Esophagus squamous epithelium (tissue), 5 donors: ENCODE results near the gene SIN3B. TPM values are rescaled to one million over a fixed set of nuclear protein-coding genes. Genes with fewer than 3 reads are reported as not detected.

ENCODE experiments used
- DNase-seq: peaks from one replicate; lab custom pipeline; 2025; lab: John Stamatoyannopoulos, UW
- H3K27ac ChIP-seq, 4 donors: fragments of 200-600 bp; sonication (generic); one replicate each; pipeline ENCODE4 v1.5.1; 2016 to 2019; ENCODE audit warnings: mild to moderate bottlenecking in 1 of 4
- H3K27me3 ChIP-seq, 4 donors: fragments of 200-600 bp; sonication (generic); 1 replicate in 3 of 4; 2 replicates in 1 of 4; pipeline versions ENCODE4 v1.5.1 to v1.6.0; 2017 to 2021; ENCODE audit warnings: antibody characterized with exemption in 1 of 4
- H3K36me3 ChIP-seq, 3 donors: fragments of 200-600 bp; sonication (generic); one replicate each; pipeline ENCODE4 v1.5.1; 2016 to 2019
- H3K4me1 ChIP-seq, 3 donors: fragments of 200-600 bp; sonication (generic); one replicate each; pipeline ENCODE4 v1.5.1; 2017 to 2019
- H3K4me3 ChIP-seq, 4 donors: fragments of 200-600 bp; sonication (generic); 1 replicate in 3 of 4; 2 replicates in 1 of 4; pipeline ENCODE4 v1.5.1; 2016 to 2019; ENCODE audit warnings: mild to moderate bottlenecking in 2 of 4, moderate library complexity in 1 of 4
- H3K9me3 ChIP-seq, 3 donors: fragments of 200-600 bp; sonication (generic); one replicate each; pipeline ENCODE4 v1.5.1; 2016 to 2019
- CTCF ChIP-seq, 6 experiments: fragments of 450-650 bp in 4 of 6; fragments of 200-600 bp in 2 of 6; sonication (generic) in 2 of 6; IDR thresholded peaks; one replicate each; pipeline ENCODE4 v1.5.1; 2016 to 2019; ENCODE audit warnings: antibody characterized with exemption in 6 of 6, mild to moderate bottlenecking in 4 of 6, moderate library complexity in 4 of 6
- POLR2A ChIP-seq, 4 donors: fragments of 450-650 bp; IDR thresholded peaks; one replicate each; pipeline ENCODE4 v1.6.1; 2017; ENCODE audit warnings: antibody characterized with exemption in 4 of 4, mild to moderate bottlenecking in 4 of 4, moderate library complexity in 3 of 4
- WGBS, 2 donors: methylation state at CpG; one replicate each; pipeline ENCODE4 v1.1.5; 2018; 5-methylcytosine and 5-hydroxymethylcytosine counted together
- intact Hi-C: fragments of 100-400 bp; cut with DNase I; formaldehyde crosslinking; loops from one replicate; pipeline ENCODE4 v1.15.0; 2022
- total RNA-seq, 4 donors: library from RNA; depleted of rRNA; stranded (reverse); fragments of >200 nt; gene quantifications; one replicate each; pipeline ENCODE4 v1.1.0, GENCODE V29; 2016
- donor health status: DM: yes; HTN: yes; CAD: no.

Gene SIN3B
- total RNA-seq, 4 donors from 2014 or later = 11.2 to 34.7 (median 28.5) TPM

- intact Hi-C loops = no loop called here
- Histone ChIP-seq H3K4me3 (no peak overlapping the region), H3K27me3 (no peaks in the 10 kb centered on the region), H3K27ac (no peak overlapping the region), H3K4me1 (no peaks in the 10 kb centered on the region), H3K36me3 (peaks cover 25 to 86% (median 32%) of the 10 kb centered on the region in 3 donors), H3K9me3 (no peaks in the 10 kb centered on the region)
- DNase-seq = no peak
- no peak for TF ChIP-seq POLR2A (IDR thresholded peaks at IDR 0.05)
- TF ChIP-seq CTCF (IDR thresholded peaks at IDR 0.05) = no peak
- 82 to 89% methylated on average over 10 of the region's 10 CpGs for WGBS, 2 donors
These were observed 33.7 kb downstream of the SIN3B start for GRCh38 chr19:16862826-16863415.

GRCh38 chr19:16867211-16867610 is 38.0 kb downstream of the SIN3B start:
- WGBS, 2 donors = 80 to 100% methylated on average over 1 to 8 of the region's 10 CpGs
- no peak overlapping the region for H3K4me3 ChIP-seq
- H3K27me3 ChIP-seq = no peaks in the 10 kb centered on the region
- peaks cover 45 to 100% (median 63%) of the 10 kb centered on the region in 3 donors for H3K36me3 ChIP-seq
- H3K27ac ChIP-seq = no peak overlapping the region
- no peak for TF ChIP-seq POLR2A (IDR thresholded peaks at IDR 0.05)
- TF ChIP-seq CTCF (IDR thresholded peaks at IDR 0.05) = no peak
- intact Hi-C loops = no loop called here
- no peaks in the 10 kb centered on the region for H3K9me3 ChIP-seq
- H3K4me1 ChIP-seq = no peaks in the 10 kb centered on the region
- no peak for DNase-seq

GRCh38 chr19:16868423-16869130 is 39.4 kb downstream of the SIN3B start:
- no peak for DNase-seq
- H3K9me3 ChIP-seq = no peaks in the 10 kb centered on the region
- peaks cover 41 to 100% (median 61%) of the 10 kb centered on the region in 3 donors for H3K36me3 ChIP-seq
- intact Hi-C loops = no loop called here
- 90 to 99% methylated on average over 12 of the region's 20 CpGs for WGBS, 2 donors
- no peak overlapping the region for H3K27ac ChIP-seq
- TF ChIP-seq CTCF (IDR thresholded peaks at IDR 0.05) (no peak), POLR2A (IDR thresholded peaks at IDR 0.05) (no peak)
- no peaks in the 10 kb centered on the region for H3K27me3 ChIP-seq
- peaks cover 0 to 9% (median 0%) of the 10 kb centered on the region in 3 donors for H3K4me1 ChIP-seq
- H3K4me3 ChIP-seq = no peak overlapping the region

GRCh38 chr19:16869331-16869972 is 40.3 kb downstream of the SIN3B start:
- Histone ChIP-seq H3K9me3 (no peaks in the 10 kb centered on the region), H3K36me3 (peaks cover 35 to 96% (median 57%) of the 10 kb centered on the region in 3 donors), H3K4me1 (peaks cover 0 to 12% (median 0%) of the 10 kb centered on the region in 3 donors), H3K4me3 (no peak overlapping the region), H3K27me3 (no peaks in the 10 kb centered on the region), H3K27ac (no peak overlapping the region)
- no peak for DNase-seq
- 92 to 97% methylated on average over 7 of the region's 30 CpGs for WGBS, 2 donors
- intact Hi-C loops = no loop called here
- no peak for TF ChIP-seq CTCF (IDR thresholded peaks at IDR 0.05)
- TF ChIP-seq POLR2A (IDR thresholded peaks at IDR 0.05) = no peak

GRCh38 chr19:16871871-16872270 is 42.7 kb downstream of the SIN3B start:
- Histone ChIP-seq H3K27ac (peak overlapping the region in 3 of 4 donors; percentile 23 to 70 (median 55)), H3K4me3 (no peak overlapping the region), H3K4me1 (peaks cover 0 to 12% (median 0%) of the 10 kb centered on the region in 3 donors), H3K27me3 (no peaks in the 10 kb centered on the region), H3K9me3 (no peaks in the 10 kb centered on the region), H3K36me3 (peaks cover 32 to 83% (median 53%) of the 10 kb centered on the region in 3 donors)
- no peak for DNase-seq
- intact Hi-C loops = no loop called here
- no peak for TF ChIP-seq POLR2A (IDR thresholded peaks at IDR 0.05)
- no peak for TF ChIP-seq CTCF (IDR thresholded peaks at IDR 0.05)
- 66 to 68% methylated on average over 6 to 7 of the region's 7 CpGs for WGBS, 2 donors
